HG02610 (cell line): Measurements from ENCODE around the gene OTUD3.
"Not testable (repeated sequence)": the region's sequence is repeated elsewhere in the genome, so short reads cannot be mapped to it uniquely, and the experiment has no call there.

Experiments
- ATAC-seq: cut with Tn5 transposase; IDR thresholded peaks from one replicate; pipeline ENCODE4 v1.9.1; 2021; ENCODE audit warnings: mild to moderate bottlenecking, moderate library complexity; ENCODE audit not compliant: unreplicated experiment

OTUD3 gene

DNA sequence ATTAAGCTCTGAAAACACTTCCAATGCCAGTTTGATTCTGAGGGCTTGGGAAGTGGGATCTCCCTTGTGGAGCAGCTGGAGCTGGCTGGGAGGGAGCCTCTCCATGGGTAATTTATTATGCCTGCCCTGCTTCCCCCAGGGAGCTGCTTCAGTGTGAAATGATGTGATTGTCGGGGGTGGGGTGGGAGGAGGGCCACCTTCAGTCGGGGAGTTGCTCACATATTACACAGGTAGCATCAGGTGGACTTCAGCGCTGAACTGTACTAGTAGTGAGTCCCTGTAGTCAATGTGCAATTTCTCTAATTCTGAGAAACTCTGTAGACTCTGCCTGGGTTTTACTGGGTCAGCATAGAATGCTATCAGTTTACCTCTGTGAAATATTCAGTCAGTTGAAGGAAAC lies 28.5 kb downstream of the OTUD3 start:
- ATAC-seq: no peak

DNA sequence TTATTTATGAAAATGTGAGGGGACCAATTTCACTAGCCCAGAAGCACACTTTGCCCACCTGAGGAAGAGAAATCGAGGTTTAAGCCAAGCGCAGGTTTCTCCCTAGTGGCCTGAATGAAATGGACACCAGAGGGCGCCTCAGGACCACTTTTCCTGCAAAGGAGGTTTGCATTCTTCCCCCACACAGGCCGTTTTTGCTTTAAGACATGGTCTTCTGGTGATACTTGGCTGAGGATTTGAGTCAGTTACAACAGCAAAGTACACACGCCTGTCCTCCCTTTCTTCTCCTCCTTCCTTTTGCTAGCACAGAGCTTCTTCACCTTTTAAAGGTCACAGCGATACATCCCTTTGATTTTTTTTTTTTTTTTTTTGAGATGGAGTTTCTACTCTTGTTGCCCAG lies 35.9 kb downstream of the OTUD3 start:
- ATAC-seq: no peak

DNA sequence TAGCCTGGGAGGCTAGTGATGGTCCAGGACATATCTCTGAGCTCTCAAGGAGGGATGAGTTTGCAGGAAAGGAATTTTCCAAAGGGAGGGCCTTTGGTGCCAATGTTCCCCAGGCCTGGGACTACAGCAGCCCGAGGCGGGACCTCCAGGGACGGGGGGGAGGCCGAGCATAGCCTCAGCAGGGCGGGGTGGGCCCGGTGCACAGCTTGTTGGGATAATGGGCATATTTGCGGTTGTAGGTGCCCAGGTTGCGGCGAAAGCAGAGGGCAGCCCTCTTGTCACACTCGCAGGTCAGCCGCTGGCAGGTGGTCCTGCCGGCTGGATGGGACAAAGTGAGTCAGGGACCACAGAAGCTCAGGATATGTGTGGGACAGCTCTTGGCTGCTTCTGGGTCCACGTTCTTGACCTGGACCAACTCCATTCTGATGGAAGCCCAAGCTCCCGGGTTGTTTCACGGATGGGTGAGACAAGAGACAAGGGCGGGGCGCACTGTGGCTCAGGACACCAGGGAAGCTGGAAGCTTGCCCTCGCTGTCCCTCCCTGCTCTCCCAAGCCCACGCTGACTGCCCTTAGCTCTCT lies 38.0 kb downstream of the OTUD3 start:
- no peak for ATAC-seq

DNA sequence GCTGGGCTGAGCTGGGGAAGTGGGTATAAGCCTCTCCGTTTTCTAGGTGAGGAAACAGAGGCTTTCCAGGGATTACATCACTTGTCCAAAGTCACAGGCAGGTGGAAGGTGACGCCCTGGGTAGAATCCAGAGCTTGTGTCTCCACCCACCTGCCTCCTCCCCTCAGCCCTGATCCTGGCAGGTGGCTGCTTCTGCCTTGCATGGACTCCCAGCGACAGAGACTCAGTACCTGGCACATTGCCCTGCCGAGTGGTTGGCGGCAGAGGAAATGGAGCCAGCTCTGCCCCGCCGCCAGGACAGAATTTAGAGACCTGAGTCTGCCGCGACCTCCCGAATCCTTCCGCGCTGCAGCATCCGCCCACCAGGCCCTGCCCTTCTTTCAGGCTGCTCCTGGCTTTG lies 39.1 kb downstream of the OTUD3 start:
- ATAC-seq: no peak

DNA sequence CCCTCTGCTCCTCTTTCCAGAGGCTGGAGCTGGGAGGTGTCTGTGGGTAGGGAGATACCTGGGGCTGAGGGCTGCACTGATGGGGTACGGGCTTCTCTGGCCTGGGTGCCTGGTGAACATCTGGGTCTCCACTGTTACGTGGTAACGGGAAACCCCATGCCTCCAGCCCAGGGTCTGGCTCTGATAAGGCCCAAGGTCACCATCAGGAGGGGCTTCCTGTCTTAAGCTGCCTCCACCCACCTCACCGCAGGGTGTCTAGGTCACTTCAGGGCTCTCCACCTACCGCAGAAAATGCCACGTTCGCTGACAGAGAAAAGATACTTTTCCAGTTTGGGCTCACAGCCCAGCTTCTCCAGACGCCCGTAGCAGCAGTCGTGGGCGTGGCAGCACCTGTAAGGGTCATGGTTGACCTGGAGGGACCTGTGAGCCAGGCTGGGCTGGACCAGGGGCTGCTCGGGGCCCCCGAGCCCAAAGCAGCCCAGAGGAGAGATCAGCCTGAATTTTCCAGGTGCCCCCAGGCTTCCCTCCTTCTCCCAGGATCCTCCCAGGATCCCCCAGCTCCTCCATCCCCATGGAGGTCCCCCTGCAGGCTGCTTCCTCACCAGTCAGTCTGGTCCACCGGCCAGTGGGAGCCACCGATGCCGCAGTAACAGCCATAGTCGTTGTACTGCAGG lies 40.0 kb downstream of the OTUD3 start:
- no peak for ATAC-seq

DNA sequence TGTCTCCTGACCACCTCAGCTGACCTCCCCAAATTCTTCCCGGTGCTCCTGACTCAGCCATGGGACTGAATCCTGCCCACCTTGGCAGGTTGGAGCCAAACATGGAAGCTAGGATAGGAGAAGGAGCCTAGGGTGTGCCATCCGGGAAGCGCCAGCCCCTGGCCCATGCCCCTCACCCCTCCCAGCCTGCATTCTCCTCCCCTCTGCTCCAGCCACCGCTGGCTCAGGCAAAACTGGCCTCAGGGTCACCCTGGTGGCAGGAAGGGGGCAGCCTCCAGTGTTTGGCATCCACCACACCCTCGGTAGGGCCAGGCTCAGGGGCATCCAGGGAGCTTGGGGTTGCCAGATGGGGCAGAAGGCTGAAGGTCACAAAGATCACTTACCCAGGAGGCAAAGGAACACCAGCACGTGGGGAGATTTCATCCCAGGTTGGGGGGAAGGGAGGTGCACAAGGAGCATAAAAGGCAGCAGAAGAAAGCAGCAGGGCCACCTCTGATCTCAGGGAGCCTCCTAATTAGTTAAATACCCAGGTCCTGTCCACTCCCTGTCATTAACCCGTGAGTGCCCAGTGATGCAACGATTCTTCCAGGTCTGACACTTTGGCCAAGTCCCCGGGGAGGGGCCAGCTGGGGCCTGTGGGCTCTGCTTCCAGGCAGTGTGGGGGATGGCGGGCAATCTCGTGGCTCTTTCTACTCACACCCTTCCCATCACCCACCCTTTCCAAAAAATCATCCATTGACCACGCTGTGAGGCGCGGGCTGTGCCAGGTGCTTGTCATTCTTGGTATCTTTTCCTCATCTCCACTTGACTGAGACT lies 41.1 kb downstream of the OTUD3 start, which contains the start of gene PLA2G2E:
PLA2G2E (minus strand) TSS at position 481 of the 816 bp plus-strand sequence; CDS start at position 423, 58 bp downstream.
- no peak for ATAC-seq

DNA sequence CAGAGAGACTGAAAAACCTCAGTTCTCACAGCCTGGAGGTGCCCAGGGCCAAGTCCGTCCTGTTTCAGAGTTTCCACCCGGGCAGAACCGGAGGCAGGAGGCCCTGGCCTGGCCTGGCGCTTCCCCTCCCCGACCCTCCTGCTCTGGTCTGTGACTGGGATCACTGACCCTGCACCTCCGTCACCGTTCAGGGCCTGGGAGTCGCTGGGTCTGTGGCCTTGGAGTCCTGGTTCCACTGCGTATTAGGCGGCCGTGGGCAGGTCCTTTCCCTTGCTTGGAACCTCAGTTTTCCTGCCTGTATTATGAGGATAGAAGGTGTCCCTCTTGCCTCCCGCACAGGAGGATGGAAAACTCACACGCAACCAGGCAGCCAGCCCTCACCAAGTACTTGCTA lies 41.8 kb downstream of the OTUD3 start:
- ATAC-seq: no peak

DNA sequence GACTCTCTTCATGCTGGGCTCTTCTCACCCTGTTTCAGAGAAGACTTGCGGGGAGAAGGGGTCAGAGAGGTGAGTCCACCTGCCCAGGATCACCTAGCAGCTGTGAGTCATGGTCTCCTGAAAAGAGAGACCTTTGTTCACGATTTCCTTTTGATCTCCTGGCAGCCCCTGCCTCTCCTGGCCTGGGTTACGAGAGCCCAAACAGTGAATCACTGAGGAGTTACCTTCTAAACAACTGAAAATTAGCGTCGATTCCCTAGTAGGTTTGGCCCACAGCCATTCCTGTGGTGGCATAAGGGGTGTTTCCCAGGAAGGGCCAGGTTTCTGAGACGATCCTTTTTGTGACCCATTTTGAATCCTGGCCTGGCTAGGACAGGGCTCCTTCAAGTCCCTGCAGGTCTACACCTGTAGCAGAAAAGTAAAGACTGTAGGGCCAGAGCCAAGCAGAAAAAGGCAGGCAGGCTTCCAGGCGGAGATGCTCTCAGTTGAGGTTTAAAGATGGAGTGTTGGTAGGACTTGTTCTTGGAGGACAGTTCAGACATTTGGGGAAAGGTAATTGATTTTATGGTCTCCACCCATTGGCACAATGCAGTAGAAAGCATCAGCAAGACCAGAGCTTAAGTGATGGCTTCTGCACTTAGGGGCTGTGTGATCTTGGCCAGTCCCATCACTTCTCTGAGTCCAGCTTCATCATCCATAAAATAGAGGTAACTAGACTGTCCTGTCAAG lies 43.3 kb downstream of the OTUD3 start:
- ATAC-seq: no peak

DNA sequence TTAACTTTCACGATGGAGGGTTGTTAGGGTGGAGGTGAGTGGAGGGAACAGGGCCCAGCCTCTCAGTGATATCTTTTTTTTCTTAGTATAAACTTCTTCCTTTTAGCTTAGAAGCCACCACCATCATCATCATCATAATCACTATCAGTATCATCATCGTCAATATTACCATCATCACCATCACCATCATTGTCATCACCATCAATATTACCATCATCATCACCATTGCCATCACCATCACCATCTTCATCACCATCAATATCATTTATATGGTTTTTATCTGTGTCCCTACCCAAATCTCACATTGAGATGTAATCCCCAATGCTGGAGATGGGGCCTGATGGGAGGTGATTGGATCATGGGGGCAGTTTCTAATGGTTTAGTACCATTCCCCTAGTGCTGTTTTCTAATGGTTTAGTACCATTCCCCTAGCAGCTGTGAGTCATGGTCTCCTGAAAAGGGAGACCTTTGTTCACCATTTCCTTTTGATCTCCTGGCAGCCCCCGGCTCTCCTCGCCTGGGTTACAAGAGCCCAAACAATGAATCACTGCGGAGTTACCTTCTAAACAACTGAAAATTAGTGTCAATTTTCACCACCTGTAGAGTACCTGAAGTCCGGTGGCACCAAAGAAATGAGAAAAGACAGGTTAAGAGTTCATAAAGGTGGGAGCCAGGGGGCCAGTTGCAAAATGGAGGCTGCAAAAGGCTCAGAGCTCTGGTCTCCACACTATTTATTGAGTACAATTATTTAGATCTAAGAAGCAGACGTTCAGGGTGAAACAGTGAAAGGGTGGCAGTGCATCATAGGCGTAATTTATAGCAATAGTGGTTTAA lies 44.3 kb downstream of the OTUD3 start:
- no peak for ATAC-seq

DNA sequence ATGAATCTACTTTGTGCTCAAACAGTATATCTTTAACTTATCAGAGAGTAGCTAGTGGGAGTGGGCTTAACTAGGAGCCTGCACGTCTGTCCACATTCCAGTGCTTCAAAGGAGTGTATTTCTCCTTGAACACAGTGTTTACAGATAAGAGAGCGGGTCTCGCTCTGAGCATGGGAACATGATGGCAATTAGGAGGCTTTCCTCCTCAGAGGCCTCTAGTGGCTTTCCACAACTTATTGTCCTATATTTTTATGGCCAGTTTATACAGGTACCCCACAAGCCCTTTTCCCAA lies 44.9 kb downstream of the OTUD3 start:
- ATAC-seq: not testable (repeated sequence)

DNA sequence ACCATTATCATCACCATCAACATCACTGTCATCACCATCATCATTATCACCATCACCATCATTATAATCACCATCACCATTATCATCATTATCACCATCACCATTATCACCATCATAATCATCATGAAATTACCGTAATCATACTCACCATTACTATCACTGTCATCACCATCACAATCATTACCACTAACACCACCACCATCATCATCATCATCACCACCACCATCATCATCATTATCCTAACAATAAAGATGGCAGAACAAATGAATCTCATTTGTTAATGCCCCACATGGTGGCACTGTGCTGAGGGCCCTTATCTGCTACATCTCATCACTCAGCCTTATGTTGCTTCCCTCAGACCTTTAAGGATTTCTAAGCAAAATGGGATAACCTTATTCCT lies 50.7 kb downstream of the OTUD3 start:
- no peak for ATAC-seq

DNA sequence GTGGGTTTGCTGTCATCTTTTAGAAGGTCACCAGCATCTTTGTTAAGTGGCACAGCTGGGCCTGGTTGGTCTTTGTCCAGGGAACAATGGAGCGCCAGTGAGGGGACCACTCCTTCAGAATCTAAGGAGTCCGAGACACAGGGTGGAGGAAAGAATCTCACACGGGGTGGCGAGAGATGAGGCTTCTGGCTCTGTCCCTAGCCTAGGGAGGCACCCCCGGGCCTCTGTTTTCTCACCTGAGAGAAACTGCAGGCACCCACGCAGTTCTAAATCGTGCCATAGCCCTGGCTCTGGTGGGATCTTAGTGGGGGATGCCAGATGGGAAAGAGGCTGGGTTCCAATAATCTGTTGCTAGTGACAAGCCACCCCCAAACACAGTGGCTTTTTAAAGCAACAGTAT lies 52.1 kb downstream of the OTUD3 start:
- ATAC-seq: no peak

DNA sequence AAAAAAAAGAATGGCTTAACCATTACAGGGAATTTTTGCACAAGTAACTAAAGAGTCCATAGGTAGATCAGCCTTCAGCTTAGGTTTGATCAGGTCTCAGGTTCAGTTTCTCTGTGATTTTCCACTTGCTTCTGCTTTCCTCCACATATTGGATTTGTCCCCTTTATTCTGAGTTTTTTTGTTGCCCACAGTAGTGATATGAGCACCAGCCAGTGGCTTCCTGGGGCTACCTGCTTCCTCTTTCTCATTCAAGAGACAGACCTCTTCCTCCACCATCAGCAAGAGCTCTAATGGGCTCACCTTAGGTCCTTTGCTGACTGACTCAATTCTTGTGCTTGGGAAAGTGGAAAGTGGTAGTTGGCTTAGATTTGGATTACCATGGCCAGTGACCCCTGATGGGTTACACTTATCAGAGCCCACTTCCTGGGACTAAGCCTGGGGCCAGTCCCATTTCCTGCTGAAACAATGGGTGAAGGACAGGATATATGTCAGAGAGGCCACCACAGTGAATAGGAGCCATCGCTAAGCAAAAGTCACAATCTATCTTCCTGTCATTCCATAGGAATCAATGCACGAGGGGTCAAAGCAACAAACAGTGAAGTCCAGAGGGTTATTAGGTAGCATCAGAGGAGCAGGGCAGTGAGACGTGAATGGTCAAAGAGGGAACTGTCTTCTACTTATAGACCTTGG lies 54.0 kb downstream of the OTUD3 start:
- ATAC-seq: no peak

DNA sequence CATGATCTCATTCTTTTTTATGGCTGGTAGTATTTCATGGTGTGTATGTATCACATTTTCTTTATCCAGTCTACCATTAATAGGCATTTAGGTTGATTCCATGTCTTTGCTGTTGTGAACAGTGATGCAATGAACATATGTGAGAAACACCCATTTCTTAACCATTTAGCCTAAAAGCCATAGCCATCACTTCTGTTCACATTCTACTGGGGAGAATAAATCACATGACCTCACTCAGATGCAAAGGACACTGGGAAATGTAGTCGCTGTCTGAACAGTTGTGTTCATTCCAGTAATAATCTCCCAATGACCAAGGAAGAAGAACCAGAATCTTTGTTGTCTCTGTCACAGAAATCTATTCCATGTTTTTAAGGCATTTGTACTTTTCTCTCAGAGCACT lies 56.3 kb downstream of the OTUD3 start:
- no peak for ATAC-seq

DNA sequence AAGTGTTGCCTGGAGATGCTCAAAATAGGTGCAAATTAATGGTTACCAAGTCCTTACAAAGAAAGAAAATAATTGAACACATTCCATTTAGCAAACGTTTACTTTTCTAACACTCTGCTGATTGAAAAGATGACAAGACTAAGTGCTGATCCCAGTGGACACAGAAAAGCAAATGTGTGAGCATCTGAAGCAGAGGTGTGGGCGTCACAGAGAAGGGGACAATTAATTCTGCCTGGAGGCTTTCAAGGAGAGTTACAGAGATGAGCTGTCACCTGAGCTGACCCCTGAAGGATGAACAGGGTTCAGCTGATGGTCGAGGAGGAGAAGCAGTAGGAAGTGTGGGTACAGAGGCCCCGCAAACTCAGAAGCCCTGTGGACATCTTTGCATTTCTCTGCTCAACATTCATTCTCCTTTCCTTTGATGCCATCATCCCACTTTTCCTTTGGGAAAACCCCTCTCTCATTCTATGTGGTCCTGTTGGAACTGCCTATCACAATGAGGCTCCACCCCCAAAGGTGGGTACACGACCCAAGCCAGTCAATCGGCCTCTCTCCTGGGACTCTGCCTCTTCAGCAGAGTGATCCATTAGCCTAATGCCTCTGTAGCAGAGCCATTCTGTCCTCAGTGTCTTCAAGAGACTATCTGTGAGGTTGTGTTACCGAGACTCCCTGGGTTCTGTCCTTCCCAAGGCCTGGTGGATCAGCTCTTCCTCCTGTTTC lies 58.5 kb downstream of the OTUD3 start:
- no peak for ATAC-seq

DNA sequence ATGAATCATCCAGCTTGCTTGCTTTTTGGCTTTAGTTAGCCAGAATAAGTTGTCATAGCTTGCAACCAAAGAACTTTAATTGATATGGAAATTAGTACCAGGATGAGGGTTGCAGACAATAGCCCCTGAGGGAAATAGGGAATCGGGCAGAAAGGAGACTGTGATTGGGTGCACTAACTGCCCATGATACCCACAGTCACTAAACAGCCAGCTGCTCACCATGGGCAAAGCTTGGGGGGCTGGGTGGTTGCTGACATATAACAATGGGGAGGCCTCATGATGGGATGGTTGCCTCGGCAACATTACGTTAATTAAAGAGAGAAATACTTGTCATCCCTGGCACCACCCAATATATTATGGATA lies 59.0 kb downstream of the OTUD3 start:
- ATAC-seq: no peak

DNA sequence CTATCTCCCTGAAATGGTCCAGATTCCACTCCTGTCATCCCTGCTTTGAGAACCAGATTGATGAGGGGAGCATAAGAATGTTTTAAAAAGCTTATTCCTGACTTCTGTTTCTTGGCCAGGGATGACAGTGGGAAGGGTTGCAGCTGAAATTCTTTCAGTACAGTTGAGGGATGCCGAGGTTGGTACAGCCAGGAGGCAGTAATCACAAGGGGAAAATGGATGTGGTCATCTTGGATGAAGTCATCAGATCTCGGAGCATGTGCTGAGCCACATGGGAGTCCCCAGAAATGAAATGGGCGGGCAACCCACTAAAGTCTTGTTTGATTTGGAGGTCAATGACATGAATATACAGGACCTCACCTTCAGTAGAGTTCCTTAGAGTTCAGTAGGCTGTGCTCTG lies 59.9 kb downstream of the OTUD3 start:
- ATAC-seq: no peak

DNA sequence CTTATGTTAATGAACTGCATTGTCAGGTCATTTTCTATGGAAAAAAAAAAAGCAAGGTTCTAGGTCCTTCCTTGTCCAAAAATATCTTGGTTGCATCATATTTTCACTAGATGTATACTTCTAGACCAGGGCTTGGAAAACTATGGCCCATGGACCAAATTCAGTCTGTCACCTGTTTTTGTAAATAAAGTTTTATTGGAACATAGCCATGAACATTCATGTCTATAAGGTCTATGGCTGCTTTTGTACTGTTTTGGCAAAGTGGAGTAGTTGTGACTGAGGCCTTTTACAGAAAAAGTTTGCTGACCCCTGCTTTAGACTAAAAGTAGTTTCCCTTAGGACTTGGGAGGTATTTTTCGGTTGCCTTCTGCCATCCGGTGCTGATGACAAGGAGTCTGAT lies 60.5 kb downstream of the OTUD3 start:
- no peak for ATAC-seq

DNA sequence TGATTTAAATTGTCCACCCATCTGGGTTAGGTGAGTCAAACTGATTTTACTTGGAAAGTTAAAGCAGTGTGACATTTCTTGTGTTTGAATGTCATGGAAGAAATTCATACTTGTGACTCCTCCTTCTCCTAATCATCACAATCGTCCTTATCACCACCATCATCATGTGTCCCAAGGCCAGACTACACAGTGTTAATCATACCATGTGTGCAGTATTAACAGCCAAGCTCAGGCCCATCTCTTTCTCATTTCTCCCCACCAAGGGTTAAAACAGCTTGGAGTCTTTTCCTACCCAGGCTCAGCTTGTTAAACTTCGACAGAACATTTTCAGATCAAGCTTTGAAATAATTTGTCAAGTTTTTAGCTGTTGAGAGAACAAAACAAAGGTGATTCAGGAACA lies 63.7 kb downstream of the OTUD3 start:
- ATAC-seq: no peak

DNA sequence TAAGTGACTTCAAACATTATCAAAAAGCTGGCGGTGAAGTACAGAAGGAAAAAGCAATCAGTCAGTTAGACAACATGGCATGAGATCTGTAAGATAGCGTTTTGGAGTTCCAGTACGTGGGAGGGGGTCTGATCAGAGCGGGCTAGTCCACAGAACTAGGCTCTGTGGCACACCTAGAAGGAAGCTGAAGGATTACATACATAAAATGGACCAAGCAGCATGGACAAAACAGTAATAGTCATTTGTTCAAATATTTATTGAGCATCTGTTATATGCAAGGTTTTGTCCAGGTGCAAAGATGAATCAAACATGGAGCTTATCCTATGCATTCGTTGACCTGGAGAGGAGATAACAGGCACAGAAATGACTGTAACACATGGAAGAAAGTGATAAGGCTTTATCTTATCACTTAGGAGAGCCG lies 64.1 kb downstream of the OTUD3 start:
- no peak for ATAC-seq
